ENCODE data around the gene CHST5.

DNA sequence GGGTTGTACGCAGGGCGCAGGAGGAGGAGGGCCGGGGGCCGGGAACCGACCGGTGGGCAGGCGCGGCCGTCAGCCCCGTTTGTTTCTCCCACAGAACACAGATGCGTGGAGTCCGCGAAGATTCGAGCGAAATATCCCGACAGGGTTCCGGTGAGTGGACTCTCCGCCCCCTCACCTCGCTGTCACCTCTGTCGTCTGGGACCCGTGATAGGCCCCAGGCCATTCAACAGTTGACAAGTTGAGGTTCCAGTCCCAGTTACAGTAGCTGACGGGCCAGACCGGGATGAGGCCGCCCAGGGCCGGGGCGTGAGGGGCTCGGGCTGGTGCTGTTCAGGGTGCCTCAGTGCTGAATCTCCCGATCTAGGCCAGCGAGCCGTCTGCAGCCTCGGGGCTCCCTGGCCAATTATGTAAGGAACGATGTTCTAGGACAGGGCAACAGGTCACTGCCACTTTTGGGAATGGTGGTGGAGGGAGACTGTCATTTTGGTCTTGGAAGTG is 30.9 kb upstream of the CHST5 start:
- TF ChIP-seq, protein P1, sequence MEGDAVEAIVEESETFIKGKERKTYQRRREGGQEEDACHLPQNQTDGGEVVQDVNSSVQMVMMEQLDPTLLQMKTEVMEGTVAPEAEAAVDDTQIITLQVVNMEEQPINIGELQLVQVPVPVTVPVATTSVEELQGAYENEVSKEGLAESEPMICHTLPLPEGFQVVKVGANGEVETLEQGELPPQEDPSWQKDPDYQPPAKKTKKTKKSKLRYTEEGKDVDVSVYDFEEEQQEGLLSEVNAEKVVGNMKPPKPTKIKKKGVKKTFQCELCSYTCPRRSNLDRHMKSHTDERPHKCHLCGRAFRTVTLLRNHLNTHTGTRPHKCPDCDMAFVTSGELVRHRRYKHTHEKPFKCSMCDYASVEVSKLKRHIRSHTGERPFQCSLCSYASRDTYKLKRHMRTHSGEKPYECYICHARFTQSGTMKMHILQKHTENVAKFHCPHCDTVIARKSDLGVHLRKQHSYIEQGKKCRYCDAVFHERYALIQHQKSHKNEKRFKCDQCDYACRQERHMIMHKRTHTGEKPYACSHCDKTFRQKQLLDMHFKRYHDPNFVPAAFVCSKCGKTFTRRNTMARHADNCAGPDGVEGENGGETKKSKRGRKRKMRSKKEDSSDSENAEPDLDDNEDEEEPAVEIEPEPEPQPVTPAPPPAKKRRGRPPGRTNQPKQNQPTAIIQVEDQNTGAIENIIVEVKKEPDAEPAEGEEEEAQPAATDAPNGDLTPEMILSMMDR (optimal IDR thresholded peaks at IDR 0.05 in 1 of 3, IDR thresholded peaks at IDR 0.05 in 1 of 3, conservative IDR thresholded peaks at IDR 0.05 in 1 of 3; ENCODE audit: extremely low read depth in 1 of 3, insufficient read depth in 2 of 3, low read length in 3 of 3), result no peak
- no peak for TF ChIP-seq EZH2 (IDR thresholded peaks at IDR 0.05; ENCODE audit: low read length)
